GM12878 (cell line): ENCODE data around the gene TAS2R3. TPM values are rescaled to one million over a fixed set of nuclear protein-coding genes. Genes with fewer than 3 reads are reported as not detected.

ENCODE experiments used
- ATAC-seq: fragments of 200-7000 bp; cut with Tn5 transposase; 3 replicates; pipeline ENCODE4 v1.9.1; 2020; ENCODE audit warnings: mild to moderate bottlenecking, moderate library complexity
- BruUV-seq: library from RNA; stranded (reverse); fragments of 400-500 nt; replicated peaks from 2 replicates; lab custom pipeline; 2021; lab: Mats Ljungman, UMichigan
- CTCF ChIA-PET: fragments of 300-600 bp; sonication (Branson Sonifier 250); formaldehyde crosslinking; extraction: SDS; loops from one replicate; lab custom pipeline; 2021; ENCODE audit warnings: inconsistent platforms; lab: Yijun Ruan, JAX
- POLR2A ChIA-PET: fragments of 350-600 bp; formaldehyde crosslinking; extraction: SDS; loops from one replicate; lab custom pipeline; 2021; ENCODE audit warnings: inconsistent platforms; lab: Charles Lee
- RAD21 ChIA-PET: fragments of 300-600 bp; sonication (Branson Sonifier 250); formaldehyde crosslinking; loops from one replicate; lab custom pipeline; 2023; ENCODE audit warnings: antibody characterized with exemption; ENCODE audit not compliant: unreplicated experiment; lab: Charles Lee
- SMC1A ChIA-PET: fragments of 300-600 bp; sonication (Branson Sonifier 250); formaldehyde crosslinking; loops from one replicate; lab custom pipeline; 2023; ENCODE audit not compliant: unreplicated experiment, uncharacterized antibody; lab: Charles Lee
- DNase-seq: peaks from one replicate; pipeline ENCODE4 v3.0.0-alpha.2; 2011; ENCODE audit warnings: low read depth, low spot score
- FAIRE-seq: peaks from 3 replicates; lab custom pipeline; 2011; peaks lifted over from hg19 to GRCh38; lab: Jason Lieb, UNC
- H2AFZ ChIP-seq: 2 replicates; pipeline ENCODE4 v1.6.0; 2011; ENCODE audit warnings: low read depth, low read length, control low read depth; ENCODE audit not compliant: control insufficient read depth
- H3K27ac ChIP-seq: 2 replicates; pipeline ENCODE4 v1.5.1; 2011; ENCODE audit warnings: control low read depth; ENCODE audit not compliant: control insufficient read depth, insufficient read depth
- H3K27me3 ChIP-seq, 2 experiments: replicated peaks in 1 of 2; 2 replicates each; pipeline versions ENCODE4 v1.6.0 to v1.6.1; 2011; ENCODE audit warnings: low read length in 1 of 2; ENCODE audit not compliant: control insufficient read depth in 2 of 2, insufficient read depth in 2 of 2
- H3K36me3 ChIP-seq, 2 experiments: 2 replicates each; pipeline ENCODE4 v1.5.1; 2011; ENCODE audit warnings: low read length in 1 of 2; ENCODE audit not compliant: control insufficient read depth in 2 of 2, insufficient read depth in 2 of 2
- H3K4me1 ChIP-seq: 2 replicates; pipeline ENCODE4 v1.6.1; 2011; ENCODE audit warnings: mild to moderate bottlenecking, low read length, moderate library complexity, mixed read lengths; ENCODE audit not compliant: control insufficient read depth, insufficient read depth
- H3K4me2 ChIP-seq: 2 replicates; pipeline ENCODE4 v1.6.0; 2011; ENCODE audit warnings: control low read depth; ENCODE audit not compliant: control insufficient read depth, insufficient read depth
- H3K4me3 ChIP-seq: fragments of 200-600 bp; sonication (generic); 2 replicates; pipeline ENCODE4 v1.5.1; 2016
- H3K79me2 ChIP-seq: 2 replicates; pipeline ENCODE4 v1.6.0; 2011; ENCODE audit warnings: low read length; ENCODE audit not compliant: control insufficient read depth, insufficient read depth
- H3K9ac ChIP-seq: 2 replicates; pipeline ENCODE4 v1.8.0; 2011; ENCODE audit warnings: low read length, control low read depth, mixed read lengths; ENCODE audit not compliant: control insufficient read depth, insufficient read depth
- H3K9me3 ChIP-seq: replicated peaks from 3 replicates; pipeline ENCODE4 v1.5.1; 2011; ENCODE audit warnings: mild to moderate bottlenecking, low read length; ENCODE audit not compliant: control insufficient read depth, insufficient read depth
- H4K20me1 ChIP-seq: 2 replicates; pipeline ENCODE4 v1.6.0; 2011; ENCODE audit not compliant: control insufficient read depth, insufficient read depth
- GABPA ChIP-seq: IDR thresholded peaks from 2 replicates; pipeline ENCODE4 v1.6.1; 2014; ENCODE audit warnings: antibody characterized with exemption, low read depth, mild to moderate bottlenecking, inconsistent platforms
- HDAC2 ChIP-seq: fragments of 200-600 bp; sonication (generic); IDR thresholded peaks from 2 replicates; pipeline ENCODE4 v1.6.1; 2017
- RUNX3 ChIP-seq: IDR thresholded peaks from 2 replicates; pipeline ENCODE4 v1.6.1; 2012; ENCODE audit warnings: low read length, inconsistent platforms
- TAF1 ChIP-seq: IDR thresholded peaks from 2 replicates; pipeline ENCODE4 v1.6.1; 2011; ENCODE audit warnings: mild to moderate bottlenecking, low read depth, low read length, borderline replicate concordance
- ZNF384 ChIP-seq: IDR thresholded peaks from 2 replicates; pipeline ENCODE4 v1.6.1; 2012; ENCODE audit warnings: low read depth, mild to moderate bottlenecking, low read length, improper control_type of control experiment, borderline replicate concordance
- WGBS: methylation state at CpG from one replicate; pipeline ENCODE4 v1.1.6; 2016; ENCODE audit warnings: low lambda C conversion rate; ENCODE audit not compliant: insufficient replicate concordance, insufficient coverage; ENCODE audit errors: missing lambda C conversion rate; 5-methylcytosine and 5-hydroxymethylcytosine counted together
- in situ Hi-C: fragments of 300-500 bp; cut with MboI; formaldehyde crosslinking; loops from 9 replicates; pipeline ENCODE4 v1.14.3; 2018; ENCODE audit warnings: mixed read lengths
- intact Hi-C: fragments of 100-400 bp; cut with micrococcal nuclease; formaldehyde crosslinking; loops from one replicate; pipeline ENCODE4 v1.14.2; 2022; ENCODE audit not compliant: unreplicated experiment
- polyA plus RNA-seq, 11 experiments: library from polyadenylated mRNA; depleted of rRNA in 4 of 11; unstranded in 6 of 11; stranded (reverse) in 5 of 11; fragments of >200 nt; fragmentation: Nextera tagmentation in 4 of 11; fragmentation: Illumina TruSeq in 1 of 11; extraction: Ambion mirVana in 4 of 11; extraction: Trizol in 1 of 11; gene quantifications; 1 replicate in 1 of 11; 2 replicates in 10 of 11; pipeline versions ENCODE4 v1.2.1 to v1.2.3, GENCODE V29; 2011 to 2016; ENCODE audit warnings: inconsistent platforms in 2 of 11, missing spikeins in 2 of 11, low read depth in 1 of 11
- total RNA-seq, 4 experiments: library from RNA; depleted of rRNA in 3 of 4; stranded (reverse); fragments of >200 nt in 3 of 4; fragmentation: Illumina TruSeq in 1 of 4; extraction: Trizol in 1 of 4; gene quantifications; 2 replicates each; pipeline versions ENCODE4 v1.2.1 to v1.2.3, GENCODE V29; 2013 to 2021
- TF ChIP-seq, protein P1 (sequence below): IDR thresholded peaks from 2 replicates; pipeline ENCODE4 v1.6.1; 2011; ENCODE audit warnings: low read depth, low read length, improper control_type of control experiment, borderline replicate concordance
- TF ChIP-seq, protein P2 (sequence below): IDR thresholded peaks from 2 replicates; pipeline ENCODE4 v1.6.1; 2011; ENCODE audit warnings: borderline replicate concordance, low read depth, mild to moderate bottlenecking, moderate library complexity, low read length; ENCODE audit not compliant: insufficient read depth, poor library complexity, severe bottlenecking

Gene TAS2R3
- total and polyA plus RNA-seq, 10 of the 15 experiments (the other 5 are each of a cell fraction or from before 2014, with no cell fraction given) = 0.21 to 1.1 (median 0.55) TPM; not detected in 4

DNA sequence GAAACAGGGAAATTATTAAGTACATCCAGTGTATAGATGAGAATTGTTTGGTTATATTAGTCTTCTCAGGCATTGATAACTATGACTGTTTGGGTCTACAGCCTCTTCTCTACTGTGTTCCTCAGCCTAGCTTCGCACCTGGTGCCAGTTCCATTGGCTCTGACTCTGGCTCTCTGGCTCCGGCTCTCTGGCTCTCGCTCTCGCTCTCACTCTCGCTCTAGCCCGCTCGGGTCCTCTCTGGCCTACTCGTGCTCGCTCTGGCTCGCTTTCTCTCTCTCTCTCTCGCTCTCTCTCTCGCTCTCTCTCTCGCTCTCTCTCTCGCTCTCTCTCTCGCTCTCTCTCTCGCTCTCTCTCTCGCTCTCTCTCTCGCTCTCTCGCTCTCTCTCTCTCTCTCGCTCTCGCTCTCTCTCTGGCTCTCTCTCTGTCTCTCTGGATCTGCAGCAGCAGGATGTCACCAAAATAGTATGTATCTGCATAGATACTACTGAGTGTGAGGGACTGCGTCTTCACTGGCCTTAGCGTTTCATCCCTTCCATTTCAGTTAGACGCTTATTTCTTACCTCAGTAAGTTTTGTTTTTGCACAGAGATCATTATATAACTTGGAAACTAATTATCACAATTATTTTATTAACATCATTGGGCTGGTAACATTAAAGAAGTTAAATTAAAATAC is 32.3 kb upstream of the TAS2R3 start (continued):
- TF ChIP-seq, protein P1, sequence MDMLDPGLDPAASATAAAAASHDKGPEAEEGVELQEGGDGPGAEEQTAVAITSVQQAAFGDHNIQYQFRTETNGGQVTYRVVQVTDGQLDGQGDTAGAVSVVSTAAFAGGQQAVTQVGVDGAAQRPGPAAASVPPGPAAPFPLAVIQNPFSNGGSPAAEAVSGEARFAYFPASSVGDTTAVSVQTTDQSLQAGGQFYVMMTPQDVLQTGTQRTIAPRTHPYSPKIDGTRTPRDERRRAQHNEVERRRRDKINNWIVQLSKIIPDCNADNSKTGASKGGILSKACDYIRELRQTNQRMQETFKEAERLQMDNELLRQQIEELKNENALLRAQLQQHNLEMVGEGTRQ = no peak
- no peak for TF ChIP-seq HDAC2
- no peak for TF ChIP-seq ZNF384
- TF ChIP-seq, all 136 proteins: peak for 2

DNA sequence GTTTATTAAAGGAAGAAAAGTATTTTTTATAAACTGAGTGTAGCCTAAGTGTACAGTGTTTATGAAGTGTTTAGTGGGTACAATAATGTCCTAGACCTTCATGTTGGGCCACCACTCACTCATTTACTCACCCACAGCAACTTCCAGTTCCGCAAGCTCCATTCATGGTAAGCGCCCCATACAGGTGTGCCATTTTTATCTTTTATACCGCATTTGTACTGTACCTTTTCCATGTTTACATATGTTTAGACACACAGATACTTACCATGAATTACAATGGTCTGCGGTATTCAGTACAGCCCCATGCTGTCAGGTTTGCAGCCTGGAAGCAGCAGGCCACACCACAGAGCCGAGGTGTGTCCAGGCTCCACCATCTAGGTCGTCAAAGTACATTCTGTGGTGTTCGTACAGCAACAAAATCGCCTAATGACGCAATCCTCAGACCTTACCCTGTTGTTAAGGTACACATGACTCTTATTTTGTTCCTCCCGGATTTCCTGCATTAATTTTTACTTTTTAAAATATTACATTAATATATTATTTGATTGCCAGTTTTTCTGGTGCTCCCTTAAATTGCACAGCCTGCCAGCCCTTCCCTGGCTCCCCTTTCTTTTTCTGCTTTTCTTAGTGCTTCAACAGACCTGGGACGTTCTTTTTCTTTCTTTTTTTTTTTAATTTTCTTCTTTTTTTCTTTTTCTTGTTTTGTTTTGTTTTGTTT is 26.6 kb upstream of the TAS2R3 start:
- FAIRE-seq = no peak
- RAD21 ChIA-PET = interaction anchor here (0.9 to 2.3 kb wide), 6 partner anchors 36 to 722 kb away, joined by 3 to 33 read pairs (median 6); partner anchors contain the start of genes DENND11 and MRPS33

More for the DNA sequence above, 26.6 kb upstream of the TAS2R3 start:
- H3K9me3 ChIP-seq = no peaks in the 10 kb centered on the region
- TF ChIP-seq GABPA (0 out of 2 replicates have a peak, but pooled peaks have one; percentile 3), TAF1 (0 out of 2 replicates have a peak, but pooled peaks have one; percentile 8), RUNX3 (peak; percentile 23; the same call in 1 of the 2 replicates)
- TF ChIP-seq, protein P2, sequence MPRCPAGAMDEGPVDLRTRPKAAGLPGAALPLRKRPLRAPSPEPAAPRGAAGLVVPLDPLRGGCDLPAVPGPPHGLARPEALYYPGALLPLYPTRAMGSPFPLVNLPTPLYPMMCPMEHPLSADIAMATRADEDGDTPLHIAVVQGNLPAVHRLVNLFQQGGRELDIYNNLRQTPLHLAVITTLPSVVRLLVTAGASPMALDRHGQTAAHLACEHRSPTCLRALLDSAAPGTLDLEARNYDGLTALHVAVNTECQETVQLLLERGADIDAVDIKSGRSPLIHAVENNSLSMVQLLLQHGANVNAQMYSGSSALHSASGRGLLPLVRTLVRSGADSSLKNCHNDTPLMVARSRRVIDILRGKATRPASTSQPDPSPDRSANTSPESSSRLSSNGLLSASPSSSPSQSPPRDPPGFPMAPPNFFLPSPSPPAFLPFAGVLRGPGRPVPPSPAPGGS = no peak
- H3K36me3 ChIP-seq = peaks cover 0 to 9% of the 10 kb centered on the region in 2 experiments; a peak in 1 of 4 replicates
- ChIA-PET SMC1A (interaction anchor here (0.8 to 3.5 kb wide), 10 partner anchors 10 to 187 kb away, joined by 3 to 35 read pairs (median 6); partner anchors contain the start of gene AGK), CTCF (interaction anchor here (0.7 to 5.7 kb wide), 24 partner anchors 9 to 723 kb away, joined by 3 to 121 read pairs (median 5); partner anchors contain the start of genes AGK, DENND11, MRPS33 and WEE2), POLR2A (interaction anchor here (0.7 to 1.4 kb wide), 5 partner anchors 25 to 83 kb away, joined by 3 to 8 read pairs (median 4); partner anchors contain the start of gene DENND11)
- ATAC-seq = no peak
- in situ Hi-C loops = loop anchor here (10.0 kb wide), 1 partner anchor 722 kb away; the partner anchor contains the start of gene MRPS33
- DNase-seq = no peak
- peak overlapping the region; percentile 85 for H3K4me3 ChIP-seq
- H3K4me2 ChIP-seq = peak overlapping the region; percentile 93
- H3K27ac ChIP-seq = peak overlapping the region; percentile 64
- peaks cover 38% of the 10 kb centered on the region for H3K79me2 ChIP-seq
- H3K4me1 ChIP-seq = peaks cover 4% of the 10 kb centered on the region; the same call in 1 of the 2 replicates
- no peaks in the 10 kb centered on the region for H4K20me1 ChIP-seq
- 44% methylated on average over 11 of the region's 11 CpGs for WGBS
- TSS peak; percentile 84 for BruUV-seq
- no peaks in the 10 kb centered on the region; a peak in 1 of 4 replicates for H3K27me3 ChIP-seq
- peak overlapping the region; percentile 95 for H3K9ac ChIP-seq
- intact Hi-C loops = loop anchor here (5.0 kb wide), 1 partner anchor 185 kb away; the partner anchor contains the start of gene AGK
- H2AFZ ChIP-seq = peak overlapping the region; percentile 84
